ENCODE results near the gene GPR42. TPM values are rescaled to one million over a fixed set of nuclear protein-coding genes. Genes with fewer than 3 reads are reported as not detected.

GPR42 gene
- total RNA-seq, result not detected in 2 replicates

DNA sequence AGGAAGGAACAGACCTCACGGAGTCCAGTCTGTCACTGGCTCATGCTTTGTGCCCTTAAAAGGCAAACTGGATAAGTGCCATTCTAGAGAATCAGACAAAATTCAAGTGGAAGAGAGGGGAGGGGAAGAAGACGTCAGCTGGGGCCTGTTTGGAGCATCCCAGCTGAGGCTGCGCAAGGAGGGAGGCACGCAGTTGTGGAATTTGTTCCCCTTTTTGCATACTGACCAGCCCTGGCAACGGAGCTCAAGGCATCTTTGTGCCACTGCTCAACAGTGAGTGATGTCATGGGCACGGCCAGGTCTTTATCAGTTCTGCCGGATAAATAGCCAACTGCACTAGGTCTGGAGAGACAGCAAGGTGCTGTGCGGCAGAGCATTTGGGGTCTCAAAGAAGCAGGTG lies at the start of gene GPR42:
TSS of gene GPR42 (plus strand) at position 347 of the 400 bp plus-strand sequence. CDS start 292 bp downstream, outside the sequence.

DNA sequence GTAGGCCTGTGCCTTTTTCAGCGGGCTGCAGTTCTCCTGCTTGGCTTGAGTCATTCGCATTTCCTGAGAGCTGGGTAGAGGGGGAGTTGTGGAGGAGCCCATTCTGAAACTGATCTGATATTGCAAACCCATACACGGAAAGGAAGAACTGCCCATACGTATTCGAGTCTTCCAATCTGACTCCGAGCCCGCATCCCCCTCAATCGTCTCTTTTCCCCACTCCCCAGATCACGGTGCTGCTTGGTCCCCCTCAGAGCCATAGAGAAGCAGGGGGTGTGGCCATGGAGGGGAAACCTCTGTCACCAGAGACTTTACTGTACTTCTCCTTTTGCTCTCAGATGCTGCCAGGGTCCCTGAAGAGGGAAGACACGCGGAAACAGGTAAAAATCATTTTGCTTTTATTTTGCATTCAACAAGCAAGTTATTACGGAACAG lies 42.0 kb upstream of the GPR42 start, which contains the start of gene CD22:
TSS of gene CD22 (plus strand) at position 337 of the 435 bp plus-strand sequence. CDS start 2,854 bp downstream, outside the sequence.

GRCh38 chr19:35347171-35347929 lies 23.5 kb upstream of the GPR42 start, which contains the start of gene FFAR1:
Gene FFAR1 (plus strand): TSS chr19:35347902. CDS start chr19:35351552, 3,650 bp downstream.

DNA sequence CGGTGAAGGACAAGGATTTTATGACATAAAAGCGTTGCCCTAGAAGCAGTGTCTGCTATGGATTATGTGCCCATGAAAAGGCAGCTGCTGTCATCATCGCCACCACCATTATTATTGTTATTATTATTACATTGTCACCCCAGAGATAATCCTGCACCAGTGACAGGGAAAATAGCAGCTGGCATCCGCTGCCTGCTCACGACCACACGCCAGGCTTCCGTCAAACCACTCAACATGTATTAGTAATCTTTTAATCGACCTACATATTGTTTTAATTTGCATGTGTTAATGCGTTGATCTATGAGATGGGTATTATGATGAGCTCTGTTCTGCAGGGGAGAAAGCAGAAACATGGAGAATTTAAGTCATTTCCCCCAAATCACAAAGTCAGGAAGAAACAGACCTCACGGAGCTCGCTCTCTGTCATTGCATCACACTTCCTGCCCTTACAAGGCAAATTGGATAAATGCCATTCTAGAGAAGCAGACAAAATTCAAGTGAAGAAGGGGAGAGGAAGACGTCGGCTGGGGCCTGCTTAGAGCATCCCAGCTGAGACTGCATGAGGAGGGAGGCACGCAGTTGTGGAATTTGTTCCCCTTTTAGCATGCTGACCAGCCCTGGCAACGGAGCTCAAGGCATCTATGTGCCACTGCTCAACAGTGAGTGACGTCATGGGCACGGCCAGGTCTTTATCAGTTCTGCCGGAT lies 12.8 kb upstream of the GPR42 start, which contains the start of gene FFAR3:
TSS of gene FFAR3 (plus strand) at position 594 of the 707 bp plus-strand sequence. CDS start 431 bp downstream, outside the sequence.

Other genes with a start within 250 kb of the GPR42 start
- gene LGI4, start 236.0 kb upstream of the GPR42 start, total RNA-seq, result not detected in 2 replicates
- not detected in 2 replicates for gene FXYD1, start 232.2 kb upstream of the GPR42 start, total RNA-seq
- not detected in 2 replicates for gene FXYD7, start 227.8 kb upstream of the GPR42 start, total RNA-seq
- gene FXYD5, start 216.3 kb upstream of the GPR42 start, total RNA-seq, result 12.3 and 18.5 TPM in 2 replicates
- not detected in 2 replicates for gene FAM187B, start 142.3 kb upstream of the GPR42 start, total RNA-seq
- 0.19 and 1.1 TPM in 2 replicates for gene LSR, start 122.1 kb upstream of the GPR42 start, total RNA-seq
- 41.8 and 74.3 TPM in 2 replicates for gene USF2, start 102.1 kb upstream of the GPR42 start, total RNA-seq
- under 0.01 and 0.06 TPM in 2 replicates for gene HAMP, start 88.5 kb upstream of the GPR42 start, total RNA-seq
- gene MAG, start 78.9 kb upstream of the GPR42 start, total RNA-seq, result 0.69 and 5.0 TPM in 2 replicates
- 1.6 and 1.7 TPM in 2 replicates for gene CD22, start 41.9 kb upstream of the GPR42 start, total RNA-seq
- not detected in 2 replicates for gene FFAR1, start 23.2 kb upstream of the GPR42 start, total RNA-seq
- gene FFAR3, start 12.6 kb upstream of the GPR42 start, total RNA-seq, result 0.19 TPM in 1 of 2 replicates, not detected in the other
- gene FFAR2, start 77.2 kb downstream of the GPR42 start, total RNA-seq, result not detected in 2 replicates
- not detected in 2 replicates for gene KRTDAP, start 119.4 kb downstream of the GPR42 start, total RNA-seq
- gene DMKN, start 142.6 kb downstream of the GPR42 start, total RNA-seq, result 0.13 TPM in 1 of 2 replicates, not detected in the other
- not detected in 2 replicates for gene SBSN, start 157.2 kb downstream of the GPR42 start, total RNA-seq
- not detected in 2 replicates for gene GAPDHS, start 162.4 kb downstream of the GPR42 start, total RNA-seq
- 52.9 and 74.0 TPM in 2 replicates for gene TMEM147, start 174.6 kb downstream of the GPR42 start, total RNA-seq
- not detected in 2 replicates for gene ATP4A, start 192.6 kb downstream of the GPR42 start, total RNA-seq
- gene PMIS2, start 215.1 kb downstream of the GPR42 start, total RNA-seq, result not detected in 2 replicates
- 6.0 and 9.3 TPM in 2 replicates for gene HAUS5, start 241.7 kb downstream of the GPR42 start, total RNA-seq

Data from bladder microvascular endothelial cell (primary cell).